WTC11 (cell line): ENCODE measurements around the gene GABRE. TPM values are rescaled to one million over a fixed set of nuclear protein-coding genes. Genes with fewer than 3 reads are reported as not detected.

Experiments
- ATAC-seq: fragments of 200-7000 bp; cut with Tn5 transposase; 2 replicates; pipeline ENCODE4 v1.10.0; 2021; ENCODE audit warnings: mild to moderate bottlenecking, moderate library complexity
- CTCF ChIA-PET: fragments of 300-600 bp; sonication (Branson Sonifier 250); formaldehyde crosslinking; loops from one replicate; lab custom pipeline; 2021; ENCODE audit warnings: antibody characterized with exemption; lab: Charles Lee
- POLR2A ChIA-PET: fragments of 350-600 bp; sonication (Branson Sonifier 250); formaldehyde crosslinking; loops from one replicate; lab custom pipeline; 2021; ENCODE audit warnings: antibody characterized with exemption; lab: Charles Lee
- DNase-seq: peaks from one replicate; pipeline ENCODE4 v3.0.0; 2021; ENCODE audit warnings: low spot score
- H3K27ac Mint-ChIP-seq: 2 replicates; pipeline ENCODE4 v1.8.0; 2021; ENCODE audit warnings: mixed read lengths
- H3K27me3 Mint-ChIP-seq: 2 replicates; pipeline ENCODE4 v1.8.0; 2021; ENCODE audit warnings: low read depth, mild to moderate bottlenecking, moderate library complexity, mixed read lengths
- H3K36me3 Mint-ChIP-seq: 2 replicates; pipeline ENCODE4 v1.8.0; 2021; ENCODE audit warnings: mixed read lengths
- H3K4me1 Mint-ChIP-seq: 2 replicates; pipeline ENCODE4 v1.8.0; 2022; ENCODE audit warnings: mixed read lengths
- H3K4me3 Mint-ChIP-seq: 2 replicates; pipeline ENCODE4 v1.8.0; 2021; ENCODE audit warnings: mild to moderate bottlenecking, moderate library complexity, mixed read lengths
- H3K9me3 Mint-ChIP-seq: 2 replicates; pipeline ENCODE4 v1.8.0; 2021; ENCODE audit warnings: mixed read lengths
- CBFB ChIP-seq: sonication (generic); formaldehyde crosslinking; IDR thresholded peaks from 2 replicates; pipeline ENCODE4 v1.8.1; 2022; ENCODE audit warnings: mild to moderate bottlenecking, low read depth, missing genetic modification reagents
- CREB1 ChIP-seq: sonication (generic); formaldehyde crosslinking; IDR thresholded peaks from 2 replicates; pipeline ENCODE4 v1.8.0; 2023; ENCODE audit warnings: mild to moderate bottlenecking, missing genetic modification reagents
- CREM ChIP-seq: sonication (generic); formaldehyde crosslinking; IDR thresholded peaks from 2 replicates; pipeline ENCODE4 v1.8.1; 2022; ENCODE audit warnings: mild to moderate bottlenecking, missing genetic modification reagents, moderate library complexity
- ELF4 ChIP-seq: sonication (generic); formaldehyde crosslinking; IDR thresholded peaks from 2 replicates; pipeline ENCODE4 v1.8.1; 2022; ENCODE audit warnings: low read depth, mild to moderate bottlenecking, moderate library complexity, missing genetic modification reagents
- ESRRA ChIP-seq: sonication (generic); formaldehyde crosslinking; IDR thresholded peaks from 2 replicates; pipeline ENCODE4 v1.8.1; 2022; ENCODE audit warnings: mild to moderate bottlenecking, missing genetic modification reagents, borderline replicate concordance
- GTF2I ChIP-seq: fragments of 250-450 bp; sonication (Bioruptor Pico); conservative IDR thresholded peaks from 2 replicates; pipeline ENCODE4 v1.4.0; 2021; ENCODE audit warnings: mild to moderate bottlenecking
- NFE2L1 ChIP-seq: sonication (generic); formaldehyde crosslinking; IDR thresholded peaks from 2 replicates; pipeline ENCODE4 v1.8.1; 2023; ENCODE audit warnings: missing genetic modification reagents
- NR2C2 ChIP-seq: sonication (generic); formaldehyde crosslinking; IDR thresholded peaks from 2 replicates; pipeline ENCODE4 v1.8.0; 2022; ENCODE audit warnings: mild to moderate bottlenecking, missing genetic modification reagents
- SP1 ChIP-seq: sonication (generic); formaldehyde crosslinking; conservative IDR thresholded peaks from 2 replicates; pipeline ENCODE4 v1.8.1; 2022; ENCODE audit warnings: missing genetic modification reagents
- TCF7 ChIP-seq: sonication (generic); formaldehyde crosslinking; IDR thresholded peaks from 2 replicates; pipeline ENCODE4 v1.8.0; 2022; ENCODE audit warnings: mild to moderate bottlenecking, low read depth, missing genetic modification reagents, moderate library complexity
- ZNF219 ChIP-seq: sonication (generic); formaldehyde crosslinking; IDR thresholded peaks from 2 replicates; pipeline ENCODE4 v1.8.0; 2023; ENCODE audit warnings: missing genetic modification reagents, mild to moderate bottlenecking, borderline replicate concordance
- ZNF263 ChIP-seq: sonication (generic); formaldehyde crosslinking; IDR thresholded peaks from 2 replicates; pipeline ENCODE4 v1.8.1; 2022; ENCODE audit warnings: low read depth, mild to moderate bottlenecking, moderate library complexity, missing genetic modification reagents
- total RNA-seq: library from RNA; stranded (reverse); gene quantifications from 3 replicates; pipeline ENCODE4 v1.2.3, GENCODE V29; 2021
- TF ChIP-seq, protein P1 (sequence below): sonication (generic); formaldehyde crosslinking; IDR thresholded peaks from 2 replicates; pipeline ENCODE4 v1.8.0; 2022; ENCODE audit warnings: mild to moderate bottlenecking, missing genetic modification reagents
- TF ChIP-seq, protein P2 (sequence below): sonication (generic); formaldehyde crosslinking; IDR thresholded peaks from 2 replicates; pipeline ENCODE4 v1.8.0; 2023; ENCODE audit warnings: mild to moderate bottlenecking, missing genetic modification reagents
- TF ChIP-seq, protein P3 (sequence below): fragments of 250-450 bp; sonication (Bioruptor Pico); conservative IDR thresholded peaks from 2 replicates; pipeline ENCODE4 v1.9.0; 2021; ENCODE audit warnings: mild to moderate bottlenecking
- TF ChIP-seq, protein P4 (sequence below): sonication (generic); formaldehyde crosslinking; IDR thresholded peaks from 2 replicates; pipeline ENCODE4 v1.8.0; 2023; ENCODE audit warnings: missing genetic modification reagents
- TF ChIP-seq, protein P5 (sequence below): sonication (generic); formaldehyde crosslinking; IDR thresholded peaks from 2 replicates; pipeline ENCODE4 v1.8.1; 2022; ENCODE audit warnings: low read depth, missing genetic modification reagents, borderline replicate concordance
- TF ChIP-seq, protein P6 (sequence below): sonication (generic); formaldehyde crosslinking; IDR thresholded peaks from 2 replicates; pipeline ENCODE4 v1.8.0; 2022; ENCODE audit warnings: mild to moderate bottlenecking, missing genetic modification reagents
- TF ChIP-seq, protein P7 (sequence below): sonication (generic); formaldehyde crosslinking; IDR thresholded peaks from 2 replicates; pipeline ENCODE4 v1.8.1; 2023; ENCODE audit warnings: mild to moderate bottlenecking, moderate library complexity, missing genetic modification reagents

The GABRE gene
- total RNA-seq, 1 experiment from 2014 or later: 6.5 TPM

DNA sequence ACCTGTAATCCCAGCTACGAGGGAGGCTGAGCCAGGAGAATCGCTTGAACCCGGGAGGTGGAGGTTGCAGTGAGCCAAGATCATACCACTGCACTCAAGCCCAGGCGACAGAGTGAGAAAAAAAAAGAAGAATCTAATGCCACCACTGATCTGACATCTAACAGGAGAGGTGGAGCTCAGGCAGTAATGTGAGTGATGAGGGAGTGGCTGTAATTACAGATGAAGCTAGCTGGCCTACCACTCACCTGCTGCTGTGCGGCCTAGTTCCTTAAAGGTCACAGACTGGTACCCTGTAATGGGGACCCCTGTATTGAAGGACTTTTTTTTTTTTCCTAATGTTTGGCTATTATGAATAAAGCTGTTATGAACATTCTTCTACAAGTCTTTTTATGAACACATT is 25.3 kb upstream of the GABRE start (continued):
- TF ChIP-seq SP1 (no peak), CREB1 (CRISPR knock-in tag) (no peak)

DNA sequence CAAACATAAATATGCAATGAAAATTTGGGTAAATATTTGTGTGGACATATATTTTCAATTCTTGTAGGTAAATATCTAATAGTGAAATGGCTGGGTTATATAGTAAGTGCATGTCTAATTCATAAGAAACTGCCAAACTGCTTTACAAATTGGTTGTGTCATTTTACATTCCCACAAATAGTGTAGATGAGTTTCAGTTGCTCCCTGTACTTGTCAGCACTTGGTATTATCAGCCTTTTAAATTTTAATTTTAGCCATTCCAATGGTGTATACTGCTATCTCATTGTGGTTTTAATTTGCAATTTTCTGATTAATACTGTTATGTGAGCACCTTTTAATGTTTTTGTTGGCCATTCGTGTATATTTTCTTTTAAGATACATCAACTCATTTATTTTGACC is 23.1 kb upstream of the GABRE start:
- no peak for ATAC-seq
- Mint-ChIP-seq H3K4me1 (peaks cover 4% of the 10 kb centered on the region; the same call in 1 of the 2 replicates), H3K4me3 (no peak overlapping the region), H3K27me3 (peaks cover 2% of the 10 kb centered on the region; the same call in 1 of the 2 replicates), H3K27ac (no peak overlapping the region), H3K9me3 (peaks cover 10% of the 10 kb centered on the region; the same call in 1 of the 2 replicates), H3K36me3 (no peaks in the 10 kb centered on the region)
- ChIA-PET POLR2A (no interaction called here), CTCF (no interaction called here)
- no peak for DNase-seq
- TF ChIP-seq NFE2L1 (CRISPR knock-in tag): no peak
- TF ChIP-seq ESRRA (CRISPR knock-in tag): no peak
- no peak for TF ChIP-seq CBFB
- TF ChIP-seq, protein P1, sequence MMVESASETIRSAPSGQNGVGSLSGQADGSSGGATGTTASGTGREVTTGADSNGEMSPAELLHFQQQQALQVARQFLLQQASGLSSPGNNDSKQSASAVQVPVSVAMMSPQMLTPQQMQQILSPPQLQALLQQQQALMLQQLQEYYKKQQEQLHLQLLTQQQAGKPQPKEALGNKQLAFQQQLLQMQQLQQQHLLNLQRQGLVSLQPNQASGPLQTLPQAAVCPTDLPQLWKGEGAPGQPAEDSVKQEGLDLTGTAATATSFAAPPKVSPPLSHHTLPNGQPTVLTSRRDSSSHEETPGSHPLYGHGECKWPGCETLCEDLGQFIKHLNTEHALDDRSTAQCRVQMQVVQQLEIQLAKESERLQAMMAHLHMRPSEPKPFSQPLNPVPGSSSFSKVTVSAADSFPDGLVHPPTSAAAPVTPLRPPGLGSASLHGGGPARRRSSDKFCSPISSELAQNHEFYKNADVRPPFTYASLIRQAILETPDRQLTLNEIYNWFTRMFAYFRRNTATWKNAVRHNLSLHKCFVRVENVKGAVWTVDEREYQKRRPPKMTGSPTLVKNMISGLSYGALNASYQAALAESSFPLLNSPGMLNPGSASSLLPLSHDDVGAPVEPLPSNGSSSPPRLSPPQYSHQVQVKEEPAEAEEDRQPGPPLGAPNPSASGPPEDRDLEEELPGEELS (CRISPR knock-in tag): no peak
- TF ChIP-seq, protein P2, sequence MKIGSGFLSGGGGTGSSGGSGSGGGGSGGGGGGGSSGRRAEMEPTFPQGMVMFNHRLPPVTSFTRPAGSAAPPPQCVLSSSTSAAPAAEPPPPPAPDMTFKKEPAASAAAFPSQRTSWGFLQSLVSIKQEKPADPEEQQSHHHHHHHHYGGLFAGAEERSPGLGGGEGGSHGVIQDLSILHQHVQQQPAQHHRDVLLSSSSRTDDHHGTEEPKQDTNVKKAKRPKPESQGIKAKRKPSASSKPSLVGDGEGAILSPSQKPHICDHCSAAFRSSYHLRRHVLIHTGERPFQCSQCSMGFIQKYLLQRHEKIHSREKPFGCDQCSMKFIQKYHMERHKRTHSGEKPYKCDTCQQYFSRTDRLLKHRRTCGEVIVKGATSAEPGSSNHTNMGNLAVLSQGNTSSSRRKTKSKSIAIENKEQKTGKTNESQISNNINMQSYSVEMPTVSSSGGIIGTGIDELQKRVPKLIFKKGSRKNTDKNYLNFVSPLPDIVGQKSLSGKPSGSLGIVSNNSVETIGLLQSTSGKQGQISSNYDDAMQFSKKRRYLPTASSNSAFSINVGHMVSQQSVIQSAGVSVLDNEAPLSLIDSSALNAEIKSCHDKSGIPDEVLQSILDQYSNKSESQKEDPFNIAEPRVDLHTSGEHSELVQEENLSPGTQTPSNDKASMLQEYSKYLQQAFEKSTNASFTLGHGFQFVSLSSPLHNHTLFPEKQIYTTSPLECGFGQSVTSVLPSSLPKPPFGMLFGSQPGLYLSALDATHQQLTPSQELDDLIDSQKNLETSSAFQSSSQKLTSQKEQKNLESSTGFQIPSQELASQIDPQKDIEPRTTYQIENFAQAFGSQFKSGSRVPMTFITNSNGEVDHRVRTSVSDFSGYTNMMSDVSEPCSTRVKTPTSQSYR (CRISPR knock-in tag): no peak
- TF ChIP-seq, protein P3, sequence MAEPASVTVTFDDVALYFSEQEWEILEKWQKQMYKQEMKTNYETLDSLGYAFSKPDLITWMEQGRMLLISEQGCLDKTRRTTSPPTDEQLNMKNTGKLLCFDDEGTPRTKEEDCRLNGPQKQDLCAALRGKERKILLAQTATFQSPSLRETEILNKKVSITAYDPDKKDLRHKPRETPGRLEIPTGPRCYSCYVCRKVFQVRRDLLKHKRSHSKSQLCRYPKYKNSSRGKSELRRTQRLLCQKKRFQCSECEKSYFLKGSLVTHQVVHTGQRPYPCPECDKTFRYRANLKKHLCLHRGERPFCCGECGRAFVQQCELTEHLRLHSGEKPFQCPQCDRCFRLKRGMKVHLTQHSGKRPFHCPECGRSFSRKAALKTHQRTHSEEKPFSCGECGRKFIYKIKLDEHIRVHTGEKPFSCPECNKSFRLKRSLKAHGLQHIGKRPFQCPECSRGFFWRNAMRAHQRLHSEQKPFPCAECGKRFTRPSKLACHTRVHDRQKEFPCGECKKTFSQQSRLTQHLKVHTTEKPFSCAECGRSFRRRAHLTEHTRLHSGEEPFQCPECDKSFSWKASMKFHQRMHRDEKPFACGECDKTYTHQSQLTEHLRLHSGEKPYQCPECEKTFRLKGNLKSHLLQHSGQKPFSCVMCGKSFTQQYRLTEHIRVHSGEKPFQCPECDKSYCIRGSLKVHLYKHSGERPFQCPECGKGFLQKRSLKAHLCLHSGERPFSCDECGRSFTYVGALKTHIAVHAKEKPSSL (CRISPR knock-in tag): no peak
- TF ChIP-seq, protein P4, sequence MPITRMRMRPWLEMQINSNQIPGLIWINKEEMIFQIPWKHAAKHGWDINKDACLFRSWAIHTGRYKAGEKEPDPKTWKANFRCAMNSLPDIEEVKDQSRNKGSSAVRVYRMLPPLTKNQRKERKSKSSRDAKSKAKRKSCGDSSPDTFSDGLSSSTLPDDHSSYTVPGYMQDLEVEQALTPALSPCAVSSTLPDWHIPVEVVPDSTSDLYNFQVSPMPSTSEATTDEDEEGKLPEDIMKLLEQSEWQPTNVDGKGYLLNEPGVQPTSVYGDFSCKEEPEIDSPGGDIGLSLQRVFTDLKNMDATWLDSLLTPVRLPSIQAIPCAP (CRISPR knock-in tag): no peak
- no peak for TF ChIP-seq ZNF219 (CRISPR knock-in tag)
- TF ChIP-seq NR2C2: no peak
- no peak for TF ChIP-seq CREM (CRISPR knock-in tag)
- no peak for TF ChIP-seq ELF4
- no peak for TF ChIP-seq GTF2I (CRISPR knock-in tag)
- TF ChIP-seq, protein P5, sequence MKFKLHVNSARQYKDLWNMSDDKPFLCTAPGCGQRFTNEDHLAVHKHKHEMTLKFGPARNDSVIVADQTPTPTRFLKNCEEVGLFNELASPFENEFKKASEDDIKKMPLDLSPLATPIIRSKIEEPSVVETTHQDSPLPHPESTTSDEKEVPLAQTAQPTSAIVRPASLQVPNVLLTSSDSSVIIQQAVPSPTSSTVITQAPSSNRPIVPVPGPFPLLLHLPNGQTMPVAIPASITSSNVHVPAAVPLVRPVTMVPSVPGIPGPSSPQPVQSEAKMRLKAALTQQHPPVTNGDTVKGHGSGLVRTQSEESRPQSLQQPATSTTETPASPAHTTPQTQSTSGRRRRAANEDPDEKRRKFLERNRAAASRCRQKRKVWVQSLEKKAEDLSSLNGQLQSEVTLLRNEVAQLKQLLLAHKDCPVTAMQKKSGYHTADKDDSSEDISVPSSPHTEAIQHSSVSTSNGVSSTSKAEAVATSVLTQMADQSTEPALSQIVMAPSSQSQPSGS (CRISPR knock-in tag): no peak
- TF ChIP-seq, protein P6, sequence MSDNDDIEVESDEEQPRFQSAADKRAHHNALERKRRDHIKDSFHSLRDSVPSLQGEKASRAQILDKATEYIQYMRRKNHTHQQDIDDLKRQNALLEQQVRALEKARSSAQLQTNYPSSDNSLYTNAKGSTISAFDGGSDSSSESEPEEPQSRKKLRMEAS: no peak
- TF ChIP-seq TCF7 (CRISPR knock-in tag): no peak
- TF ChIP-seq, protein P7, sequence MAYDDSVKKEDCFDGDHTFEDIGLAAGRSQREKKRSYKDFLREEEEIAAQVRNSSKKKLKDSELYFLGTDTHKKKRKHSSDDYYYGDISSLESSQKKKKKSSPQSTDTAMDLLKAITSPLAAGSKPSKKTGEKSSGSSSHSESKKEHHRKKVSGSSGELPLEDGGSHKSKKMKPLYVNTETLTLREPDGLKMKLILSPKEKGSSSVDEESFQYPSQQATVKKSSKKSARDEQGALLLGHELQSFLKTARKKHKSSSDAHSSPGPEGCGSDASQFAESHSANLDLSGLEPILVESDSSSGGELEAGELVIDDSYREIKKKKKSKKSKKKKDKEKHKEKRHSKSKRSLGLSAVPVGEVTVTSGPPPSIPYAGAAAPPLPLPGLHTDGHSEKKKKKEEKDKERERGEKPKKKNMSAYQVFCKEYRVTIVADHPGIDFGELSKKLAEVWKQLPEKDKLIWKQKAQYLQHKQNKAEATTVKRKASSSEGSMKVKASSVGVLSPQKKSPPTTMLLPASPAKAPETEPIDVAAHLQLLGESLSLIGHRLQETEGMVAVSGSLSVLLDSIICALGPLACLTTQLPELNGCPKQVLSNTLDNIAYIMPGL (CRISPR knock-in tag): no peak
- no peak for TF ChIP-seq ZNF263
